Suprapubic skin (tissue), 4 donors: ENCODE measurements around the gene SLC22A23. TPM values are rescaled to one million over a fixed set of nuclear protein-coding genes. Genes with fewer than 3 reads are reported as not detected.
"Not testable (repeated sequence)": the region's sequence is repeated elsewhere in the genome, so short reads cannot be mapped to it uniquely, and the experiment has no call there.

Experiments used
- DNase-seq, 2 donors: peaks; one replicate each; pipeline ENCODE4 v3.0.0-alpha.2; 2019; ENCODE audit warnings: low spot score in 2 of 2
- H3K27ac ChIP-seq: fragments of 200-600 bp; sonication (generic); one replicate; pipeline ENCODE4 v1.5.1; 2019
- H3K27me3 ChIP-seq: fragments of 200-600 bp; sonication (generic); one replicate; pipeline ENCODE4 v1.5.1; 2019
- H3K36me3 ChIP-seq: fragments of 200-600 bp; sonication (generic); one replicate; pipeline ENCODE4 v1.5.1; 2019
- H3K4me1 ChIP-seq: fragments of 200-600 bp; sonication (generic); one replicate; pipeline ENCODE4 v1.5.1; 2019
- H3K4me3 ChIP-seq: fragments of 200-600 bp; sonication (generic); one replicate; pipeline ENCODE4 v1.5.1; 2019; ENCODE audit warnings: mild to moderate bottlenecking
- H3K9me3 ChIP-seq: fragments of 200-600 bp; sonication (generic); one replicate; pipeline ENCODE4 v1.5.1; 2019
- CTCF ChIP-seq, 2 donors: fragments of 200-600 bp in 1 of 2; fragments of 450-650 bp in 1 of 2; sonication (generic) in 1 of 2; IDR thresholded peaks; one replicate each; pipeline ENCODE4 v1.5.1; 2016 to 2019; ENCODE audit warnings: antibody characterized with exemption in 2 of 2, mild to moderate bottlenecking in 1 of 2, moderate library complexity in 1 of 2
- EP300 ChIP-seq: sonication (generic); formaldehyde crosslinking; IDR thresholded peaks from one replicate; pipeline ENCODE4 v1.6.1; 2017; ENCODE audit warnings: antibody characterized with exemption
- POLR2A ChIP-seq, 2 donors: fragments of 450-650 bp; IDR thresholded peaks; one replicate each; pipeline ENCODE4 v1.6.1; 2017; ENCODE audit warnings: antibody characterized with exemption in 2 of 2, mild to moderate bottlenecking in 2 of 2, moderate library complexity in 2 of 2
- POLR2AphosphoS5 ChIP-seq, 3 donors: sonication (generic); formaldehyde crosslinking; IDR thresholded peaks; one replicate each; pipeline ENCODE4 v1.6.1; 2017; ENCODE audit warnings: antibody characterized with exemption in 3 of 3
- WGBS: methylation state at CpG from one replicate; pipeline ENCODE4 v1.1.5; 2018; 5-methylcytosine and 5-hydroxymethylcytosine counted together
- total RNA-seq, 4 donors: library from RNA; depleted of rRNA; stranded (reverse); fragments of >200 nt; gene quantifications; one replicate each; pipeline ENCODE4 v1.1.0, GENCODE V29; 2016

SLC22A23 gene
- total RNA-seq, 4 donors from 2014 or later: 38.2 to 59.8 (median 48.1) TPM

GRCh38 chr6:3244003-3244831 lies 212.6 kb downstream of the SLC22A23 start:
- no peak overlapping the region for H3K27ac ChIP-seq
- no peaks in the 10 kb centered on the region for H3K27me3 ChIP-seq
- no peak for DNase-seq
- no peaks in the 10 kb centered on the region for H3K36me3 ChIP-seq
- TF ChIP-seq POLR2AphosphoS5 (IDR thresholded peaks at IDR 0.05): no peak
- TF ChIP-seq EP300: no peak
- TF ChIP-seq POLR2A (IDR thresholded peaks at IDR 0.05): no peak
- H3K9me3 ChIP-seq: no peaks in the 10 kb centered on the region
- no peak overlapping the region for H3K4me3 ChIP-seq
- 78% methylated on average over 8 of the region's 8 CpGs for WGBS
- H3K4me1 ChIP-seq: peaks cover 17% of the 10 kb centered on the region

GRCh38 chr6:3242768-3243167 lies 214.1 kb downstream of the SLC22A23 start:
- no peak overlapping the region for H3K27ac ChIP-seq
- H3K4me1 ChIP-seq: peaks cover 6% of the 10 kb centered on the region
- DNase-seq: no peak
- H3K27me3 ChIP-seq: no peaks in the 10 kb centered on the region
- WGBS: 80% methylated on average over 4 of the region's 4 CpGs
- no peaks in the 10 kb centered on the region for H3K9me3 ChIP-seq
- no peak for TF ChIP-seq POLR2A (IDR thresholded peaks at IDR 0.05)
- no peak for TF ChIP-seq CTCF (IDR thresholded peaks at IDR 0.05)
- TF ChIP-seq POLR2AphosphoS5 (IDR thresholded peaks at IDR 0.05): no peak
- TF ChIP-seq EP300: no peak
- no peaks in the 10 kb centered on the region for H3K36me3 ChIP-seq
- H3K4me3 ChIP-seq: no peak overlapping the region

GRCh38 chr6:3241745-3242144 lies 215.1 kb downstream of the SLC22A23 start:
- H3K4me3 ChIP-seq, DNase-seq, H3K9me3 ChIP-seq, H3K27ac ChIP-seq, H3K27me3 ChIP-seq, H3K4me1 ChIP-seq, H3K36me3 ChIP-seq: not testable (repeated sequence)
- WGBS: 88% methylated on average over 4 of the region's 4 CpGs

- no peak overlapping the region for H3K27ac ChIP-seq
- WGBS: 79% methylated on average over 7 of the region's 7 CpGs
- no peak for DNase-seq
- H3K27me3 ChIP-seq: no peaks in the 10 kb centered on the region
- H3K9me3 ChIP-seq: no peaks in the 10 kb centered on the region
- TF ChIP-seq CTCF (IDR thresholded peaks at IDR 0.05): no peak
- TF ChIP-seq EP300: no peak
- no peak for TF ChIP-seq POLR2AphosphoS5 (IDR thresholded peaks at IDR 0.05)
- no peak for TF ChIP-seq POLR2A (IDR thresholded peaks at IDR 0.05)
- no peak overlapping the region for H3K4me3 ChIP-seq
- H3K36me3 ChIP-seq: no peaks in the 10 kb centered on the region
- H3K4me1 ChIP-seq: no peaks in the 10 kb centered on the region
These were observed 216.3 kb downstream of the SLC22A23 start for GRCh38 chr6:3240595-3240994.

- Histone ChIP-seq H3K4me3 (no peak overlapping the region), H3K36me3 (no peaks in the 10 kb centered on the region), H3K27ac (no peak overlapping the region), H3K4me1 (no peaks in the 10 kb centered on the region), H3K9me3 (no peaks in the 10 kb centered on the region), H3K27me3 (no peaks in the 10 kb centered on the region)
- no peak for DNase-seq
- 83% methylated on average over 11 of the region's 13 CpGs for WGBS
- TF ChIP-seq POLR2A (IDR thresholded peaks at IDR 0.05): no peak
- TF ChIP-seq POLR2AphosphoS5 (IDR thresholded peaks at IDR 0.05): no peak
- TF ChIP-seq EP300: no peak
- TF ChIP-seq CTCF (IDR thresholded peaks at IDR 0.05): peak in 1 of 2 donors; percentile 29
These were observed 217.6 kb downstream of the SLC22A23 start for GRCh38 chr6:3239110-3239830.
